GM12801 (cell line): ENCODE data around the gene MAP3K12.

Experiments used
- CTCF ChIP-seq: IDR thresholded peaks from one replicate; pipeline ENCODE4 v1.5.1; 2011; ENCODE audit warnings: control low read depth; ENCODE audit not compliant: insufficient read length; ENCODE audit errors: extremely low read depth

MAP3K12 gene

DNA sequence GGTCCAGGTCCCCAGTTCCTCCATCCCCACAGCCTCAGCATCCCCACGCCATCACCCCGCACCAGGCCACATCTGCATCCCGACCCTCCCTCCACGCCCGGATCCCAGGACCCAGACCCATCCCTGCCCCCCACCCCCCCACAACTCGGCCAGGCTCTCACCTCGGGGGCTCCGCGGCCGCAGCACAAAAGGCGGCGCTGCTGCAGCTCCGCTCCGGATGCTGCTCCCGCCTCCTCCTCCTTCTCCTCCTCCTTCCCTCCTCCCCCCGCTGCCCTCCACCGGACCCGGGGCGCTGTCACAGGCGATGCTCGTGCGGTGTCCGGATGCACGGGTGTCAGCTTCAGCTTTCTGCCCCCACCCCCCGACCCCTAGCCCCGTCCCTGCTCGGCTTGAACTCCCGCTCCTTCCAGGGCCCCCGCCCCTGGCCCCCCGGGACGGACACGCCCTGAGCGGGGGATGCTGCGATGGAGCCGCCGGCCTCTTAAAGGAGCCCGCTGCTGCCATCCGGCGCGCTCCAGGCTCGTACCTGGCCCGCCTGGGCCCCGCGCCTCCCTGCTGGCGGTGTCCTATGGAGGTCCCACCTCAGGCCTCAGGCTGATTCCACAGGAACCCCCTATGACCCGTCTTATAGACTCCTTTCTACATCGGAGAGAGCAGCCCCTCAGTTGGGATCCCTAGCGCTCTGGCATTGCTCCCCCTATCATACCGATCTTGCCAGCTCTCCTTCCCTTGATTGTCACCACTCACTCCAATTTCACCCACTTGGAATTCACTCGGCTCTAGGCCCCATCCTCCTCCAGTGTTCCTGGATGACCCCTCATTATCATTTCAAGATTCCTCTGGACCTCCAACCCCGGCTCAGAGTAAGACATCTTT is at the start of gene MAP3K12:
Gene MAP3K12 (minus strand): TSS at position 193 of the 876 bp plus-strand sequence. CDS start 12,067 bp downstream, outside the sequence.
- no peak for TF ChIP-seq CTCF

- no peak for TF ChIP-seq CTCF
These were observed 44.3 kb upstream of the MAP3K12 start for GRCh38 chr12:53543539-53543938.

- no peak for TF ChIP-seq CTCF
These were observed 40.3 kb upstream of the MAP3K12 start for GRCh38 chr12:53539526-53539925.

GRCh38 chr12:53538209-53538689 is 39.0 kb upstream of the MAP3K12 start:
- no peak for TF ChIP-seq CTCF

DNA sequence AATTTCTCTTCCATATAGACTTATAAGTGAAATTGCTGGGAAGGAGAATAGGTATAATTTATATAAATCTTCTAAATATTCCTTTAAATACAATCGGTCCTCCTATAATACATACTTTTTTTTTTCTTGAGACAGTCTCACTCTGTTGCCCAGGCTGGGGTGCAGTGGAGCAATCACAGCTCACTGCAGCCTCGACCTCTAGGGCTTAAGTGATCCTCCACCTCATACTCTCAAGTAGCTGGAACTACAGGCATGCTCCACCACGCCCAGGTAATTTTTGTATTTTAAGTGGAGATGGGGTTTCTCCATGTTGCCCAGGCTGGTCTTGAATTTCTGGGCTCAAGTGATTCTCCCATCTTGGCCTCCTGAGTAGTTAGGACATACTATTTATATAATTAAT is 37.7 kb upstream of the MAP3K12 start:
- no peak for TF ChIP-seq CTCF

DNA sequence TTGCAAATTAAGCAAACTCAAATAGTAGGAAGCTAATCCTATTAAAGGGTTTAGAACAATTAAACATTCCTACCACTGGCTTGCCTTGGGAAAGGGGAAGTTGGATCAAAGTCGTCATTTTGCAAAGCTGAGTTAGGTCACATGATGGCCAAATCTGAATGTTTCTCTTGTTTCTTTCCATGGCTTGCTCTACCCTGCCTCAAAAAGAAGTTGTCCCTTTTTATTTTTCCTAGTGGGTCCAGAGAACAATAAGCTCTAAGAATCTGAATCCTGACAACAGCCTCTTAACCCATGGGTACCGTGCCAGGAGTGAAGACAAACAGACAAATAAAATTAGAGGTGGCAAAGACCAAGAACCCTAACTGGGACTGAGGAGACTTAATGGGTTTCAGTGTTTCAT is 34.2 kb upstream of the MAP3K12 start:
- TF ChIP-seq CTCF = no peak

DNA sequence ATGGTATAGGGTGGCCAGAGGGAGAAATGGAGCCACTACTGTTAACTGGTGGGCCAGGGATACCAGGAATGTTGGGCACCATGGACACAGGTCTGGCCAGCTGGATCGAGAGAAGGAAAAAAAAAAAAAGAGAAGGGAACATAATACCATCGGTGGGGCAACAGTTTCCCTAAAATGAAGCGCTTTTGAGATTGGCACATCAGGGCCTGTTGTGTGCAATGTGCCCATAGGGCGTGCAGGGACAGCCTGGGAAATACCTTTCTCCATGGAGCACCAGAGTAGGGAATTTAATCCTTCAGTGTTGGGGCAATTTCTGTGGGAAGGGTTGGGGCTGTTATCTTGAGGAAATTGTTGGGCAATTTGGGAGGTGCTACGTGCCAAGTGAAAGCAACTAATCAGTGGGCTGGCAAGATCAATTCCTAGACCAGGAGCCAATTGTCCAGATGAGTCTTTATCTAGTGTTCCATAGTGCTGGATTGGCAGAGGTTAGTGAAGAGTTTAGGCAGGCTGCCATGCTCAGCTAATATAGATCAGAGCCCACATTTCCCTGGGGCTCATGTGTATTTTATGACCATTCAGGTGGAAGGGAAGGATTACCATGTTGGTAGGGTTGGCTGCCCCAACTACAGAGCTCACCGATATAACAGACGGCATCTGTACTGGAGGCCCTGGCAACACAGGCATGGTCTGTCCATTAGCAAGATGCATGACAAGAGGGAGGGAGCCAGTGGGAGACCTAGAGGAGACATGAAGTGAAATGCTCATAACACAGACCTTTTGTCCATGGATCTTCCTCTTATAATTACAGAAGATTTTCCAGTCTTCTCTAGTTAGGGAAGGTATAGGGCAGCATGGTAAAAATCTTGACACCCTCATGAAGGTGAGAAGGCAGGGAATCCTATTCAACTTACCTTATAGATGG is 33.5 kb upstream of the MAP3K12 start:
- no peak for TF ChIP-seq CTCF
